ENCODE data around the gene KIF26B.

DNA sequence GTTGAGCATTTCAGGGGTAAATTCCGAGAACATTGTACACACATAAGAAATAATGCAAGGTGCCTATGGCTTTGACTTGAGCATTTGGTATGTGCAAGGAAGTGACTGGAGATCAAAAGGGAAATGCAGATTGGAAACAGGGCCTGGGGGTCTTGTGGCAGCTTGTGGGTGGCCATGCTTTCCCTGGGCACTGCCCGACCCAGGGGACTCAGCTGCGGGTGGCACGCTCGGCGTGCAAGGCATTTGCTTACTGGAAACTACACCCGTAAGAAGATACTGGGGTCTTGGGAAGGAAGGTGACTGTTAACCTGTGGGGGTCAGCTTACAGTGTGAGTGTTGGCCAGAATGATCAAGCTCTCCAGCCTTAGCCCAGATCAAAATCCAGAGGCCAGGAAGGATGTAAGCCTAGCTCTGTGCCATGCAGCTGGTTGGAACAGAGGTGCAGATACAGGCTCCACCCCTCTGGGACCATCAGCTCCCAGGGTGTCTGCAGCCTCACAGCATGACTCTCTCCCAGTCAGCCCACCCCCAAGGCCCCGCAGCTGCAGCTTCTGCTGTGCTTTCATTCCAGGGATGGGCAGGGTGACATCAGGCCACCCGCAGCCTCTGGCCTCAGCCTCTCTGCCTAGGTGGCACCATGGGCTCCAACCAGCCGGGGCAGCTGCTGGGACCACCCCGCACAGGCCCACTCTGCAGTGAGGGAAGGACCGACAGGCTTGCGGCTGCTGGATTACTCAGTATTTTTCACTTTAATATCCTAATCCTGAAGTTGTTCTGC lies 55.1 kb downstream of the KIF26B start:
- TF ChIP-seq CTCF (conservative IDR thresholded peaks at IDR 0.05; ENCODE audit: low read depth, low read length) (no peak), EZH2 (IDR thresholded peaks at IDR 0.05; ENCODE audit: low read length, unreplicated experiment) (no peak)
